GM23248 (cell line): ENCODE measurements around the gene FHOD3.

Experiments
- EZH2 ChIP-seq: fragments of 200-600 bp; sonication (generic); IDR thresholded peaks from 2 replicates; pipeline ENCODE4 v1.6.1; 2018; ENCODE audit warnings: antibody characterized with exemption, mild to moderate bottlenecking; ENCODE audit not compliant: insufficient read depth, poor library complexity, severe bottlenecking
- EZH2phosphoT487 ChIP-seq: fragments of 200-600 bp; sonication (generic); IDR thresholded peaks from 2 replicates; pipeline ENCODE4 v1.6.1; 2018; ENCODE audit warnings: antibody characterized with exemption, moderate library complexity, mild to moderate bottlenecking, low read depth; ENCODE audit not compliant: insufficient read depth

GRCh38 chr18:36334798-36335197, 37.3 kb downstream of the FHOD3 start:
- TF ChIP-seq EZH2phosphoT487 (no peak), EZH2 (no peak)
